Kidney epithelial cell (primary cell): ENCODE results near the gene ADAMTS3. TPM values are rescaled to one million over a fixed set of nuclear protein-coding genes. Genes with fewer than 3 reads are reported as not detected.

ENCODE experiments used
- DNase-seq: peaks from one replicate; pipeline ENCODE4 v3.0.0-alpha.2; 2010; ENCODE audit warnings: low read depth
- H3K27me3 ChIP-seq: 2 replicates; pipeline ENCODE4 v1.6.0; 2011; ENCODE audit warnings: low read length; ENCODE audit not compliant: control insufficient read depth, insufficient read depth
- H3K36me3 ChIP-seq: 2 replicates; pipeline ENCODE4 v1.5.1; 2011; ENCODE audit warnings: low read length; ENCODE audit not compliant: control insufficient read depth, insufficient read depth
- H3K4me3 ChIP-seq: 2 replicates; pipeline ENCODE4 v1.5.1; 2011; ENCODE audit warnings: low read depth, mild to moderate bottlenecking, control low read depth, low read length
- total RNA-seq: library from RNA; depleted of rRNA; stranded (reverse); fragments of >200 nt; gene quantifications from 2 replicates; pipeline ENCODE4 v1.2.3, GENCODE V29; 2015
- TF ChIP-seq, protein P1 (sequence below): IDR thresholded peaks from 2 replicates; pipeline ENCODE4 v1.5.1; 2011; ENCODE audit warnings: mild to moderate bottlenecking, moderate library complexity, low read length, control low read depth, inconsistent platforms; ENCODE audit not compliant: insufficient read depth, poor library complexity, severe bottlenecking

ADAMTS3 gene
- total RNA-seq, 1 donor from 2014 or later: 3.5 TPM

DNA sequence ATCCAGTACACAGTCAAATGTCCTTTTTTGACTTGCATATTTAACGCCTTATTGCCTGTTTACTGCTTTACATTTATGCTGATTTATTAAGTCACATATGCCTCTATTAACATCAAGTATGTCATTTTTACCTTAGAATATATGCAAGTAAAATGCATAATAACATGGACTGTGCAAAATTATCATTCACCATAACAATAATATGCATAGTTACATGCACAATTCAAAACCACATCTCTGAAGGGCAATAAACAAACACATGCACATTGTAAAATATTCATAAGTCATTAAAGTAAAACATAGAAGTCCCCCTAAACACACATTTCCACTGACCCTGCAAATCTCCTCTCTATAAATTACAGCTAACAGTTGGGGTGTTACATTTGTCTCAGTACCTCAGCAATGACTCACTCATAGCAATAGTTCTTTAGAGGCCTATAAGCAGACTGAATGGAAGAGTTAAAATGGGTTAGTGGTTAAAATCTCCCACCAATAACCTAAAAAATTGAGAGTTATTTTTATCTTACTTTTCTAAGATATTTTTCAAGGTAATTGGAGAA, 61.1 kb downstream of the ADAMTS3 start:
- TF ChIP-seq, protein P1, sequence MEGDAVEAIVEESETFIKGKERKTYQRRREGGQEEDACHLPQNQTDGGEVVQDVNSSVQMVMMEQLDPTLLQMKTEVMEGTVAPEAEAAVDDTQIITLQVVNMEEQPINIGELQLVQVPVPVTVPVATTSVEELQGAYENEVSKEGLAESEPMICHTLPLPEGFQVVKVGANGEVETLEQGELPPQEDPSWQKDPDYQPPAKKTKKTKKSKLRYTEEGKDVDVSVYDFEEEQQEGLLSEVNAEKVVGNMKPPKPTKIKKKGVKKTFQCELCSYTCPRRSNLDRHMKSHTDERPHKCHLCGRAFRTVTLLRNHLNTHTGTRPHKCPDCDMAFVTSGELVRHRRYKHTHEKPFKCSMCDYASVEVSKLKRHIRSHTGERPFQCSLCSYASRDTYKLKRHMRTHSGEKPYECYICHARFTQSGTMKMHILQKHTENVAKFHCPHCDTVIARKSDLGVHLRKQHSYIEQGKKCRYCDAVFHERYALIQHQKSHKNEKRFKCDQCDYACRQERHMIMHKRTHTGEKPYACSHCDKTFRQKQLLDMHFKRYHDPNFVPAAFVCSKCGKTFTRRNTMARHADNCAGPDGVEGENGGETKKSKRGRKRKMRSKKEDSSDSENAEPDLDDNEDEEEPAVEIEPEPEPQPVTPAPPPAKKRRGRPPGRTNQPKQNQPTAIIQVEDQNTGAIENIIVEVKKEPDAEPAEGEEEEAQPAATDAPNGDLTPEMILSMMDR: no peak
- Histone ChIP-seq H3K36me3 (no peaks in the 10 kb centered on the region), H3K4me3 (no peak overlapping the region), H3K27me3 (no peaks in the 10 kb centered on the region)
- DNase-seq: no peak

DNA sequence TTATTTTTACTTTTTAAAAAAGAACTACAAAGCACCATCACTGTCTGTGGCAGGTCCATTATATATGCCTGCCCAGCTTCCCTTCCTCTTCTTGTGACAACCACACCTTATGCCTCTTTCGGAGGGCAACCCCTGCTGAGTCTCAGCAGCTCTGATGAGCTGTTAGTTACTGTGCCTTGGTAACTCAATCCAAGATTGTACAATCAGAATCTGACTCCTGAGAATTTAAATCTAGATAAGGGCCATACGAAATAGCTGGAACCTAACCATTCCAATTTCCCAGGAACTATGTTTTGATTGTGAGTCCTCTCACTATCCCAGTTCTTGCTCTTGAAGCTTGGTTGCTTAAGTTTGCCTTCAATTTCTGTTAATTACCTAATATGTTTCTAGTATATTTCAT, 61.9 kb downstream of the ADAMTS3 start:
- Histone ChIP-seq H3K36me3 (no peaks in the 10 kb centered on the region), H3K27me3 (no peaks in the 10 kb centered on the region), H3K4me3 (no peak overlapping the region)
- no peak for DNase-seq
- TF ChIP-seq, protein P1: no peak

DNA sequence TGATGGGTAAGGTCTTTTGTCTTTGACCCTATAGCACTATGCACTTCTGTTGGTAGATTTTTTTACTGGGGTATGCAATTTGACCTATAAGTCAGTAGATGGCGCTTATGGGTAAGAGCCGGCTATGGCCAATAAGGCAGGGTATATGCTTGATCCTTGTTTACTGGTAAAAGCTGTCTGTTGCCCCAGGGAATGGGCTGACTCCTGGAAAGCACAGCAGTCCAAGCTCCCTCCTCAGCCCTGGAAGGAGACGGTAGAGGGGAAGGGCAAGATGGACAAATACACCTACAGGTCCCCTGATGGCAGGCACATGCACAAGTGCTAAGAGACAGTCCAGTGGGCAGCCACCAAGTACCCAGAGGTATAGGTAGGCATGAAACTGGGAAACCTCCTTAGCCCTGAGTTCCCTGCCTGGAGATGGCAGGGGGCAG, 63.7 kb downstream of the ADAMTS3 start:
- H3K36me3 ChIP-seq: no peaks in the 10 kb centered on the region
- H3K4me3 ChIP-seq: no peak overlapping the region
- TF ChIP-seq, protein P1: peak; percentile 80
- peak; percentile 9 for DNase-seq
- H3K27me3 ChIP-seq: no peaks in the 10 kb centered on the region

DNA sequence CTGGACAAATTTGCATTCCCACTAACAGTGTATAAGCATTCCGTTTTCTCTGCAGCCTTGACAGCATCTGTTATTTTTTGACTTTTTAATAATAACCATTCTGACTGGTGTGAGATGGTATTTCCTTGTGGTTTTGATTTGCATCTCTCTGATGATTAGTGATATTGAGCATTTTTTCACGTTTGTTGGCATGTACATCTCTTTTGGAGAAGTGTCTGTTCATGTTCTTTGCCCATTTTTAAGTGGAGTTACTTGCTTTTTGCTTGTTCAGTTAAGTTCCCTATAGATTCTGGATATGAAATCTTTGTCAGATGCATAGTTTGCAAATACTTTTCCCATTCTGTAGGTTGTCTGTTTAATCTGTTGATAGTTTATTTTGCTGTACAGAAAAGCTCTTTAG, 68.8 kb downstream of the ADAMTS3 start:
- no peak overlapping the region for H3K4me3 ChIP-seq
- no peak for DNase-seq
- TF ChIP-seq, protein P1: no peak
- no peaks in the 10 kb centered on the region for H3K27me3 ChIP-seq
- H3K36me3 ChIP-seq: no peaks in the 10 kb centered on the region

DNA sequence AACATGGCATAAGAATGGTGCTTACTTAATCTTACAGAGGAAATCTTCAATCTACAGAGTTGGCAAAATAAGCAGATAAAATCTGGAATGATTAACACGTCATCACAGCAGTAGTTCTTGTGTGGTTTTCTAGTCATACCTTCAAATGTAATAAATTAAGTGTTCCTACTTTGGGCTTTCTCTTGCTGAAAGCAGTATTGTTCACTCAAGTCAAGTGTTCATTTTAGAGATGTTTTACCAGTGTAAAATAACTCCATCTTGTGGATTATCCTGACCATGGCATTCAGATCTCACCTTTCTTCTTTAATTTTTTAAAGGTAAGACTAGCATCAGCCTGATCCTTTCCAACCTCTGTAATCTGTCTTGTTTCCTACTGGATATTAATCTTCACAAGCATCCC, 72.9 kb downstream of the ADAMTS3 start:
- TF ChIP-seq, protein P1: no peak
- no peaks in the 10 kb centered on the region for H3K36me3 ChIP-seq
- no peak overlapping the region for H3K4me3 ChIP-seq
- H3K27me3 ChIP-seq: no peaks in the 10 kb centered on the region
- DNase-seq: no peak

DNA sequence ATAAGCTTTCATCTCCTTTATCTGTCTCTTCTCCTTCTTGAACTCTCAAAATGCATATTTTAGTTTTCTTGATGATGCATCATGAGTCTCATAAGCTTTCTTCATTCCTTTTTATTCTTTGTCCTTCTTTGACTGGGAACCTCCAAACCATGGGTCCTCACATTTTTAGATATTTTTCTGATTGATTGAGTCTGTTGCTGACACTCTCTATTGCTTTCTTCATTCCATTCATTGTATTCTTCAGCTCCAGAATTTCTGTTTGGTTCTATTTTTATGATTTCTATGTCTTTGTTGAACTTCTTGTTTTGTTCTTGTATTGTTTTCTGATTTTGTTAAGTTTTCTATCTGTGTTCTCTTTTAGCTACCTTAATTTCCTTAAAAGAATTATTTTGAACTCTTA, 74.9 kb downstream of the ADAMTS3 start:
- DNase-seq: no peak
- Histone ChIP-seq H3K27me3 (no peaks in the 10 kb centered on the region), H3K4me3 (no peak overlapping the region), H3K36me3 (no peaks in the 10 kb centered on the region)
- TF ChIP-seq, protein P1: no peak
